Thymus (tissue), 14 donors: ENCODE results near the gene ELOVL4. TPM values are rescaled to one million over a fixed set of nuclear protein-coding genes. Genes with fewer than 3 reads are reported as not detected.

ENCODE experiments used
- DNase-seq, 9 donors: peaks; one replicate each; pipeline ENCODE4 v3.0.0-alpha.2; 2013; ENCODE audit warnings: low spot score in 9 of 9, low read depth in 6 of 9, missing footprints in 1 of 9
- H3K27ac ChIP-seq, 2 donors: one replicate each; pipeline ENCODE4 v1.5.1; 2013; ENCODE audit warnings: control low read depth in 1 of 2, low read depth in 1 of 2, low read length in 1 of 2, mild to moderate bottlenecking in 1 of 2, moderate library complexity in 1 of 2
- H3K27me3 ChIP-seq, 2 donors: one replicate each; pipeline ENCODE4 v1.5.1; 2013; ENCODE audit warnings: low read length in 1 of 2; ENCODE audit not compliant: control insufficient read depth in 2 of 2, insufficient read depth in 1 of 2
- H3K36me3 ChIP-seq, 2 donors: one replicate each; pipeline ENCODE4 v1.5.1; 2013; ENCODE audit warnings: low read length in 1 of 2, mild to moderate bottlenecking in 1 of 2, moderate library complexity in 1 of 2; ENCODE audit not compliant: control insufficient read depth in 2 of 2, insufficient read depth in 2 of 2
- H3K4me1 ChIP-seq, 2 donors: one replicate each; pipeline ENCODE4 v1.5.1; 2013; ENCODE audit warnings: low read length in 2 of 2; ENCODE audit not compliant: control insufficient read depth in 2 of 2, insufficient read depth in 2 of 2
- H3K4me3 ChIP-seq, 2 donors: one replicate each; pipeline ENCODE4 v1.5.1; 2013; ENCODE audit warnings: low read length in 2 of 2, control low read depth in 1 of 2, mild to moderate bottlenecking in 1 of 2
- H3K9me3 ChIP-seq, 2 donors: one replicate each; pipeline ENCODE4 v1.5.1; 2013; ENCODE audit warnings: low read length in 1 of 2, mild to moderate bottlenecking in 1 of 2; ENCODE audit not compliant: control insufficient read depth in 2 of 2, insufficient read depth in 1 of 2
- WGBS: extraction: QIAGEN DNeasy Blood & Tissue Kit; methylation state at CpG from one replicate; pipeline ENCODE4 v1.1.7; 2013; 5-methylcytosine and 5-hydroxymethylcytosine counted together
- long read RNA-seq, 10 donors: transcript quantifications; one replicate each; lab custom pipeline, GENCODE V29; 2026
- polyA plus RNA-seq: library from polyadenylated mRNA; stranded (reverse); fragments of 200-250 nt; gene quantifications from one replicate; pipeline ENCODE4 v1.2.3, GENCODE V29; 2013
- total RNA-seq: library from RNA; stranded (reverse); fragments of 120-200 nt; gene quantifications from one replicate; pipeline ENCODE4 v1.2.4, GENCODE V29; 2013
- donor health status: healthy.

The ELOVL4 gene
- total RNA-seq, result 41.6 TPM
- 30.6 TPM for polyA plus RNA-seq
- long read RNA-seq, donor 1, transcript ELOVL4-201 (6 exons, 3,042 nt), result major isoform, 5 of 5 reads
- long read RNA-seq, donor 1, partial matches to known transcripts, result 0 of 5 reads
- long read RNA-seq, donor 1, other reads (novel, unspliced or antisense), result 0 of 5 reads
- long read RNA-seq, donor 2, result 0 reads
- long read RNA-seq, donor 3, transcript ELOVL4-201 (6 exons, 3,042 nt), result major isoform, 66 of 82 reads
- long read RNA-seq, donor 3, partial matches to known transcripts, result 16 of 82 reads
- long read RNA-seq, donor 3, other reads (novel, unspliced or antisense), result 0 of 82 reads
- long read RNA-seq, donor 4, transcript ELOVL4-201 (6 exons, 3,042 nt), result major isoform, 15 of 15 reads
- long read RNA-seq, donor 4, partial matches to known transcripts, result 0 of 15 reads
- long read RNA-seq, donor 4, other reads (novel, unspliced or antisense), result 0 of 15 reads
- long read RNA-seq, donor 5, transcript ELOVL4-201 (6 exons, 3,042 nt), result major isoform, 42 of 49 reads
- long read RNA-seq, donor 5, partial matches to known transcripts, result 7 of 49 reads
- long read RNA-seq, donor 5, other reads (novel, unspliced or antisense), result 0 of 49 reads
- long read RNA-seq, donor 6, transcript ELOVL4-201 (6 exons, 3,042 nt), result major isoform, 23 of 23 reads
- long read RNA-seq, donor 6, partial matches to known transcripts, result 0 of 23 reads
- long read RNA-seq, donor 6, other reads (novel, unspliced or antisense), result 0 of 23 reads
- long read RNA-seq, donor 7, transcript ELOVL4-201 (6 exons, 3,042 nt), result major isoform, 64 of 64 reads
- long read RNA-seq, donor 7, partial matches to known transcripts, result 0 of 64 reads
- long read RNA-seq, donor 7, other reads (novel, unspliced or antisense), result 0 of 64 reads
- long read RNA-seq, donor 8, transcript ELOVL4-201 (6 exons, 3,042 nt), result major isoform, 22 of 22 reads
- long read RNA-seq, donor 8, partial matches to known transcripts, result 0 of 22 reads
- long read RNA-seq, donor 8, other reads (novel, unspliced or antisense), result 0 of 22 reads
- long read RNA-seq, donor 9, transcript ELOVL4-201 (6 exons, 3,042 nt), result major isoform, 28 of 28 reads
- long read RNA-seq, donor 9, partial matches to known transcripts, result 0 of 28 reads
- long read RNA-seq, donor 9, other reads (novel, unspliced or antisense), result 0 of 28 reads
- long read RNA-seq, donor 10, transcript ELOVL4-201 (6 exons, 3,042 nt), result major isoform, 53 of 53 reads
- long read RNA-seq, donor 10, partial matches to known transcripts, result 0 of 53 reads
- long read RNA-seq, donor 10, other reads (novel, unspliced or antisense), result 0 of 53 reads

DNA sequence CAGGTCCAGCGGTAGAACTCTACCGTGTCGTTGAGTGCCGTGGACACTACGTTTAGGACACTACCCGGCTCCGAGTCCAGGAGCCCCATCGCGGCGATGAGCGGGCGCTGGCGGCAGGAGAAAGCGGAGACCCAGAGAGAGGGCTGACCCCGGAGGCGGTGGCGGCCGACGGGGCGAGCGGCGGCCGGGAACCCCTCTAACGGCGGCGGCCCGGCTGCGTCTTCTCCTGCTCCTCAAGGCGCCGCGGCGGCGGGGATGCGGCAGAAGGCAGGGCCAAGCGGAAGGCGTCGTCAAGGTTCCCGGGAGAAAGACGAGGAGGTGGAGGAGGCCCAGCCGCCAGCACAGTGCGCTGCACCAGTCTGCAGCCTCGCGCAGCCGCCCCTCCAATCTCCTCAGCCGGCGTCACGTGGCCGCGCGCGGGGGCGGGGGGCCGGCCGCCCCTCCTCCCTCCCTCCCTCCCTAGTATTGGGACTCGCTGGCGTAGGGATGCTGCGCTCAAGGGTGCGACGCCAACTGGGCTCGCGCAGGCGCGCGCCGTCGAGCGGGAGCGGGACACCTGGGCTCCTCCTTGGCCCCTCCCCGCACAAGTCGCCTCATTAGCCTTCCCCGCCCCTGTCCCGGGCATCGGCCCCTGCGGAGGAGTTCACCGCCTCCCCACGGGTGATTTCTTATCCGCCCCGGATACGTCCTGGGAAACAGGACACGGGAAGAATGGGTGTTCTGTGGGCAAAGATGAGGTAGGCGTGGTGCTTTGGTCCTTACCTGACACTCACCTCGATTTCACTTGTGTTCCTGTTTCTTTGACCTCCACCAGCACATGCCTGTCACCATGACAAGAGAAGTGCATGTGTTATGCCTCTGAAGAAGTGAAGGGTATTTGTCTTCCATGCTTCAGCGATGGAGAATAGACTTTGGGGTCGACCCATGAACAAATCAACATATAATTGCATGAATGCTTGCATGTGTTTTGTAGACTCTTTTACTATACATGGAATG lies at the start of gene ELOVL4:
Gene ELOVL4, minus strand, starts transcription at position 363 of the 996 bp plus-strand sequence. Its CDS starts 274 bp downstream, at position 89.
- peak within 1 kb of the TSS; percentile 91 to 92 for H3K4me3 ChIP-seq
- peak; percentile 75 to 95 (median 87) for DNase-seq
- peaks cover 0 to 15% of the 10 kb centered on the region in 2 donors for H3K27me3 ChIP-seq
- H3K4me1 ChIP-seq, result peaks cover 14 to 37% of the 10 kb centered on the region in 2 donors
- peak within 1 kb of the TSS; percentile 93 to 96 for H3K27ac ChIP-seq
- peaks cover 8 to 22% of the 10 kb centered on the region in 2 donors for H3K36me3 ChIP-seq
- 2% methylated on average over 84 of the region's 84 CpGs for WGBS
- no peaks in the 10 kb centered on the region for H3K9me3 ChIP-seq

GRCh38 chr6:79993911-79994309 lies 46.6 kb upstream of the ELOVL4 start:
- H3K4me3 ChIP-seq, result no peak overlapping the region
- DNase-seq, result no peak
- no peaks in the 10 kb centered on the region for H3K36me3 ChIP-seq
- no peaks in the 10 kb centered on the region for H3K27me3 ChIP-seq
- peak overlapping the region; percentile 49 to 68 for H3K27ac ChIP-seq
- H3K9me3 ChIP-seq, result no peaks in the 10 kb centered on the region
- H3K4me1 ChIP-seq, result peaks cover 14 to 16% of the 10 kb centered on the region in 2 donors

DNA sequence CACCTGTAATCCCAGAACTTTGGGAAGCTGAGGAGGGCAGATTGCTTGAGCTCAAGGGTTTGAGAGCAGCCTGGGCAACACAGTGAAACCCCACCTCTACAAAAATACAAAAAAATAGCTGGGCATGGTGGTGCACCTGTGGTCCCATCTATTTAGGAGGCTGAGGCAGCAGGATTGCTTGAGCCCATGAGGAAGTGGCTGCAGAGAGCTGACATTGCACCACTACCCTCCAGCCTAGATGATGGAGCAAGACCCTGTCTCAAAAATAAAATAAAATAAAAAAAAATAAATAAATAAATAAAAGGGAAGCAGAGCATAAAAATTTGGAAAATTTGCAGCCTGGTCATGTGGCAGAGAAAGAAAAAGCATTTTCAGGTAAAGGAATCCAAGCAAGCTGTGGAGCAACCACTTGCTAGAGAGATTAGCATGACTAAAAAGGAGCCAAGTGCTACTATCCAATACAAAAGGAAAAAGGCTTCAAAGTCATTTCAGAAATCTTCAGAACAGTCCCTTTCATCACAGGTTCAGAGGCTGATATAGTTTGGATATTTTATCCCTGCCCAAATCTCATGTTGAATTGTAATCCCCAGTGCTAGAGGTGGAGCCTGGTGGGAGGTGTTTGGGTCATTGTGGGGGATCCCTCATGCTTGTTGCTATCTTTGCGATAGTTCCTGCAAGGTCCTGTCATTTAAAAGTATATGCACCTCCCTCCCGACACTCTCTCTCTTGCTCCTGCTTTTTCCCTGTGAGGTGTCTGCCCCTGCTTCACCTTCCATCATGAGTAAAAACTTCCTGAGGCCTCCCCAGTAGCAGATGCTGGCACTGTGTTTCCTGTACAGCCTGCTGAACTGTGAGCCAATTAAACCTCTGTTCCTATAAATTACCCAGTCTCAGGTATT lies 45.9 kb upstream of the ELOVL4 start:
- WGBS, result 93% methylated on average over 2 of the region's 2 CpGs
- no peak for DNase-seq

GRCh38 chr6:79989641-79990040 lies 42.3 kb upstream of the ELOVL4 start:
- 98% methylated on average over 1 of the region's 1 CpG for WGBS
- Histone ChIP-seq H3K36me3 (no peaks in the 10 kb centered on the region), H3K9me3 (no peaks in the 10 kb centered on the region), H3K27ac (no peak overlapping the region), H3K4me1 (peaks cover 31 to 34% of the 10 kb centered on the region in 2 donors), H3K4me3 (no peak overlapping the region), H3K27me3 (no peaks in the 10 kb centered on the region)
- DNase-seq, result no peak

More for the DNA sequence above, 45.9 kb upstream of the ELOVL4 start:
- peak overlapping the region in 1 of 2 donors; percentile 68 for H3K27ac ChIP-seq
- no peak overlapping the region for H3K4me3 ChIP-seq
- H3K36me3 ChIP-seq, result no peaks in the 10 kb centered on the region
- peaks cover 14 to 16% of the 10 kb centered on the region in 2 donors for H3K4me1 ChIP-seq
- H3K27me3 ChIP-seq, result no peaks in the 10 kb centered on the region
- H3K9me3 ChIP-seq, result no peaks in the 10 kb centered on the region

DNA sequence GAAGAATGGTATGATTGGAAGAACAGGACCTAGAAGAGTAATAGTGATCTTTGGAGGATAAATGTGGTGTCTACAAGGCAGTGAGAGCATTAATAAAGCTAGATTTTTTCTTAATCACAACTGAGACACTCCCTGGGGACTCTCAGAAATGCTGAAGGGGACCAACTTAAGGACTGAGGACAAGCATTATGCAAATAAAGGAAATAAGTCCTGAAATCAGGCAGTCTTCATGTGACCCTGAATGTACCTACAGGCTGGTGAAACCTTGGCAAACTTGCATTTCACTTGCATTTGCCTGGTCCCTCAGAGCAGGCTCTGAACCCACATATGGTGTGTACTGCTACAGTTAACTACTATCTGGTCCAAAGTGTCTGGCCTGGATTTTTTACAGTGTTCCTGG lies 37.8 kb upstream of the ELOVL4 start:
- no peak overlapping the region for H3K4me3 ChIP-seq
- peak overlapping the region; percentile 95 to 98 for H3K27ac ChIP-seq
- no peaks in the 10 kb centered on the region for H3K27me3 ChIP-seq
- H3K9me3 ChIP-seq, result no peaks in the 10 kb centered on the region
- no peaks in the 10 kb centered on the region for H3K36me3 ChIP-seq
- peaks cover 34 to 44% of the 10 kb centered on the region in 2 donors for H3K4me1 ChIP-seq
- DNase-seq, result no peak

DNA sequence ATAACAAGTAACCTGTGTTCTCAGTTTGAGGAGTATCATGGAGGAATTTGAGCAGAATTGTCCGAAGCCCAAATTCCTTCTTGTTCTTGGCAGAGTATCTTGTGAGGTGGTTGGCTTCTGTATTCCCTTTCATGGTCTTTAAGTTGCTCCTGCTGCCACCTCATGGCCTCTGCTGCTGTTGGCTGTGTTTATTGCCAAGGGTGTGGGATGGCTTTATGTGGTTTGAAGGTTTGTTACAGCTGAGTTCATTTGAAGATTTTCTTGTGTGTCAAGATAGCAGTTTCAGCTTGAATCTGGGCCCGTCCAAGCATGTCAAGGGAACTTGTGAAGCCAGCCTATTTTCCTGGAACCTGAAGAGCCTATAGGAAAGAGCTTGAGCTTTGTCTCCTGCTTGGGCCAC lies 36.9 kb upstream of the ELOVL4 start:
- no peaks in the 10 kb centered on the region for H3K27me3 ChIP-seq
- H3K27ac ChIP-seq, result peak overlapping the region; percentile 95 to 98
- H3K4me1 ChIP-seq, result peaks cover 34 to 45% of the 10 kb centered on the region in 2 donors
- WGBS, result 13% methylated on average over 2 of the region's 2 CpGs
- no peaks in the 10 kb centered on the region for H3K36me3 ChIP-seq
- H3K4me3 ChIP-seq, result peak overlapping the region in 1 of 2 donors; percentile 34
- H3K9me3 ChIP-seq, result no peaks in the 10 kb centered on the region
- DNase-seq, result peak in 8 of 9 donors; percentile 62 to 94 (median 80)

DNA sequence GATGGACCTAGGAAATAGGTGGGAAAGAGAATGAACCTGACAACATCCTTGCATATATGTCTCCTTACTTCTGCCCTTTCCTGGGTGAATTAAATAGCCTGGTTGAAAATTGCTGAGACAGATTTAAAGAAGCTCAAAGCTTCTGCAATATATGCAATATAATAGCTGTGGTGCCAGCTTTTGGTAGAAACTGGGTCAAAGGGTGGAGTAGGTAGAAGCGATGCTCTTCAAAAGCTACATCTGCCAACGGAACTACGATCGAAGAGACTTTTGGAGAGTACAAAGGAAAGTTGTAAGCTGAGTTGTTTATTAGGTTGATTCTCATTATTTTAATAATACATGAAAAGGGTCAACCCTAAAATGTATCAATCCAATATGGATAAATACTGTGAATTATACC lies 34.3 kb upstream of the ELOVL4 start:
- WGBS, result 10% methylated on average over 4 of the region's 4 CpGs
- Histone ChIP-seq H3K9me3 (no peaks in the 10 kb centered on the region), H3K4me3 (peak overlapping the region; percentile 6 to 27), H3K27ac (peak overlapping the region; percentile 92 to 98), H3K36me3 (no peaks in the 10 kb centered on the region), H3K4me1 (peaks cover 34 to 50% of the 10 kb centered on the region in 2 donors), H3K27me3 (no peaks in the 10 kb centered on the region)
- peak in 6 of 9 donors; percentile 67 to 89 (median 70) for DNase-seq
